Psoas muscle (tissue), 8 donors: ENCODE data around the gene HOXD8. TPM values are rescaled to one million over a fixed set of nuclear protein-coding genes. Genes with fewer than 3 reads are reported as not detected.

Source experiments
- ATAC-seq, 4 donors: fragments of 200-7000 bp; cut with Tn5 transposase; one replicate each; pipeline ENCODE4 v1.9.1; 2020; ENCODE audit warnings: moderate library complexity in 3 of 4, mild to moderate bottlenecking in 2 of 4
- DNase-seq, 2 donors: peaks; one replicate each; pipeline ENCODE4 v3.0.0-alpha.2; 2020
- H3K27ac ChIP-seq: fragments of 200-600 bp; one replicate; pipeline ENCODE4 v1.8.0; 2022
- H3K27me3 ChIP-seq, 3 donors: fragments of 200-600 bp in 1 of 3; one replicate each; pipeline versions ENCODE4 v1.6.1 to v1.8.0; 2013 to 2022; ENCODE audit warnings: low read length in 2 of 3, mild to moderate bottlenecking in 2 of 3, moderate library complexity in 1 of 3; ENCODE audit not compliant: insufficient read depth in 3 of 3
- H3K36me3 ChIP-seq, 2 donors: fragments of 200-600 bp in 1 of 2; one replicate each; pipeline versions ENCODE4 v1.6.1 to v1.8.0; 2013 to 2022; ENCODE audit warnings: low read depth in 1 of 2, mild to moderate bottlenecking in 1 of 2, moderate library complexity in 1 of 2; ENCODE audit not compliant: insufficient read depth in 1 of 2
- H3K4me1 ChIP-seq: fragments of 200-600 bp; one replicate; pipeline ENCODE4 v1.8.0; 2022
- H3K4me3 ChIP-seq: fragments of 200-600 bp; one replicate; pipeline ENCODE4 v1.8.0; 2022; ENCODE audit warnings: mild to moderate bottlenecking
- H3K9me3 ChIP-seq: fragments of 200-600 bp; one replicate; pipeline ENCODE4 v1.8.0; 2022
- CTCF ChIP-seq: fragments of 200-600 bp; IDR thresholded peaks from one replicate; pipeline ENCODE4 v1.8.0; 2022; ENCODE audit warnings: antibody characterized with exemption
- WGBS, 3 donors: extraction: QIAGEN DNeasy Blood & Tissue Kit; methylation state at CpG; one replicate each; pipeline versions ENCODE4 v1.1.6 to v1.1.7; 2013; 5-methylcytosine and 5-hydroxymethylcytosine counted together
- intact Hi-C, 2 donors: fragments of 100-400 bp; cut with DNase I; formaldehyde crosslinking; loops; one replicate each; pipeline versions ENCODE4 v1.11.0 to v1.14.2; 2022
- polyA plus RNA-seq, 3 donors: library from polyadenylated mRNA; stranded (reverse); fragments of 200-250 nt; gene quantifications; one replicate each; pipeline ENCODE4 v1.2.3, GENCODE V29; 2013
- total RNA-seq, 4 donors: library from RNA; stranded (reverse); fragmentation: NEBNext Ultra II Directional in 2 of 4; extraction: Animal tissue kit (Norgen Biotek cat#: 25700) in 2 of 4; gene quantifications; one replicate each; pipeline versions ENCODE4 v1.2.1 to v1.2.4, GENCODE V29; 2021 to 2023
- donor health status: healthy with polysubstance abuse.
- donor health status: DM: no; HTN: no; CAD: no; lungs with moderate emphysema.
- donor health status: Bipolar disorder and iron deficiency.
- donor health status: healthy.
- donor health status: DM: yes; HTN: yes; CAD: no.
- donor health status: DM: no; HTN: no; CAD: no.
- donor health status: DM: no; HTN: no; CAD: no.
- donor health status: DM: yes; HTN: yes; CAD: no.

The HOXD8 gene
- total and polyA plus RNA-seq, 7 donors: 3.3 to 52.5 (median 12.9) TPM

GRCh38 chr2:176118601-176119339 is 10.7 kb upstream of the HOXD8 start:
- DNase-seq: no peak
- ATAC-seq: no peak
- Histone ChIP-seq H3K27me3 (peaks cover 7 to 82% (median 60%) of the 10 kb centered on the region in 3 donors), H3K9me3 (no peaks in the 10 kb centered on the region), H3K36me3 (no peaks in the 10 kb centered on the region), H3K27ac (no peak overlapping the region), H3K4me1 (peaks cover 2% of the 10 kb centered on the region), H3K4me3 (no peak overlapping the region)
- WGBS, 3 donors: 24 to 32% (median 27%) methylated on average over 24 of the region's 24 CpGs
- peak; percentile 18 for TF ChIP-seq CTCF
- intact Hi-C loops: no loop called here

- DNase-seq: no peak
- Histone ChIP-seq H3K4me3 (no peak overlapping the region), H3K9me3 (no peaks in the 10 kb centered on the region), H3K27ac (no peak overlapping the region), H3K27me3 (peaks cover 7 to 64% (median 49%) of the 10 kb centered on the region in 3 donors), H3K4me1 (peaks cover 2% of the 10 kb centered on the region), H3K36me3 (no peaks in the 10 kb centered on the region)
- no peak for TF ChIP-seq CTCF
- intact Hi-C loops: loop anchor here in 1 of 2 donors (5.0 kb wide), 1 partner anchor 1027 kb away; no protein-coding TSS in a partner anchor
- 75 to 78% (median 77%) methylated on average over 13 of the region's 13 CpGs for WGBS, 3 donors
- no peak for ATAC-seq
Measured at GRCh38 chr2:176120364-176121189, 8.9 kb upstream of the HOXD8 start.

- H3K4me3 ChIP-seq: peak overlapping the region; percentile 83
- no peaks in the 10 kb centered on the region for H3K9me3 ChIP-seq
- no peak for TF ChIP-seq CTCF
Measured at GRCh38 chr2:176121190-176122051, 8.1 kb upstream of the HOXD8 start.

GRCh38 chr2:176122052-176122682 is 7.3 kb upstream of the HOXD8 start:
- Histone ChIP-seq H3K4me3 (peak overlapping the region; percentile 83), H3K27me3 (peaks cover 3 to 51% (median 34%) of the 10 kb centered on the region in 3 donors), H3K4me1 (peaks cover 4% of the 10 kb centered on the region), H3K9me3 (no peaks in the 10 kb centered on the region), H3K27ac (peak overlapping the region; percentile 87), H3K36me3 (no peaks in the 10 kb centered on the region)
- no peak for TF ChIP-seq CTCF
- DNase-seq (no peak), ATAC-seq (peak; percentile 52 to 67 (median 58))
- intact Hi-C loops: loop anchor here in 1 of 2 donors (5.0 kb wide), 1 partner anchor 1025 kb away; no protein-coding TSS in a partner anchor
- 1 to 2% (median 1%) methylated on average over 31 to 47 of the region's 47 CpGs for WGBS, 3 donors

More at GRCh38 chr2:176121190-176122051, 8.1 kb upstream of the HOXD8 start:
- no peak overlapping the region for H3K27ac ChIP-seq
- ATAC-seq (no peak), DNase-seq (no peak)
- intact Hi-C loops: loop anchor here in 1 of 2 donors (5.0 kb wide), 1 partner anchor 1026 kb away; no protein-coding TSS in a partner anchor
- H3K36me3 ChIP-seq: no peaks in the 10 kb centered on the region
- peaks cover under 1% of the 10 kb centered on the region for H3K4me1 ChIP-seq
- H3K27me3 ChIP-seq: peaks cover 7 to 59% (median 41%) of the 10 kb centered on the region in 3 donors
- 28 to 35% (median 33%) methylated on average over 53 of the region's 53 CpGs for WGBS, 3 donors
